ENCODE data around the gene DKKL1.

The DKKL1 gene

GRCh38 chr19:49336482-49337266 lies 27.0 kb upstream of the DKKL1 start:
- peaks cover 90% of the 10 kb centered on the region for H3K4me1 ChIP-seq (ENCODE audit: low read length)
- H4K20me1 ChIP-seq (ENCODE audit: insufficient read depth, low read length): peaks cover 40% of the 10 kb centered on the region
- no peak overlapping the region for H2AFZ ChIP-seq (ENCODE audit: low read depth, low read length)
- H3K36me3 ChIP-seq (replicated peaks; ENCODE audit: low read depth, low read length): peaks cover 59% of the 10 kb centered on the region
- H3K79me2 ChIP-seq (ENCODE audit: low read length): peaks cover 56% of the 10 kb centered on the region
- TF ChIP-seq CTCF (IDR thresholded peaks at IDR 0.05; ENCODE audit: low read depth, low read length) (no peak), EZH2phosphoT487 (IDR thresholded peaks at IDR 0.05; ENCODE audit: low read depth) (no peak)
- H3K9ac ChIP-seq (ENCODE audit: low read length): peak overlapping the region; percentile 99
- H3K4me3 ChIP-seq (ENCODE audit: low read length): peak overlapping the region; percentile 90
- H3K4me2 ChIP-seq (ENCODE audit: low read length): peak overlapping the region; percentile 100
- no peaks in the 10 kb centered on the region for H3K27me3 ChIP-seq (ENCODE audit: low read depth, low read length)
- H3K9me3 ChIP-seq (ENCODE audit: insufficient read depth, low read length): no peaks in the 10 kb centered on the region
- H3K27ac ChIP-seq (ENCODE audit: low read length): peak overlapping the region; percentile 99

- H3K4me3 ChIP-seq (ENCODE audit: low read length): peak overlapping the region; percentile 90
- H3K4me2 ChIP-seq (ENCODE audit: low read length): peak overlapping the region; percentile 100
- no peak overlapping the region for H2AFZ ChIP-seq (ENCODE audit: low read depth, low read length)
Observed at GRCh38 chr19:49337267-49338022, 26.2 kb upstream of the DKKL1 start.

GRCh38 chr19:49338023-49338677 lies 25.5 kb upstream of the DKKL1 start:
- Histone ChIP-seq H2AFZ (ENCODE audit: low read depth, low read length) (no peak overlapping the region), H3K4me3 (ENCODE audit: low read length) (peak overlapping the region; percentile 90), H4K20me1 (ENCODE audit: insufficient read depth, low read length) (peaks cover 42% of the 10 kb centered on the region), H3K9ac (ENCODE audit: low read length) (peak overlapping the region; percentile 99), H3K4me2 (ENCODE audit: low read length) (peak overlapping the region; percentile 100), H3K4me1 (ENCODE audit: low read length) (peaks cover 88% of the 10 kb centered on the region), H3K36me3 (replicated peaks; ENCODE audit: low read depth, low read length) (peaks cover 64% of the 10 kb centered on the region), H3K27me3 (ENCODE audit: low read depth, low read length) (no peaks in the 10 kb centered on the region), H3K9me3 (ENCODE audit: insufficient read depth, low read length) (no peaks in the 10 kb centered on the region), H3K27ac (ENCODE audit: low read length) (peak overlapping the region; percentile 99), H3K79me2 (ENCODE audit: low read length) (peaks cover 46% of the 10 kb centered on the region)
- no peak for TF ChIP-seq EZH2phosphoT487 (IDR thresholded peaks at IDR 0.05; ENCODE audit: low read depth)

More at GRCh38 chr19:49337267-49338022, 26.2 kb upstream of the DKKL1 start:
- Histone ChIP-seq H3K4me1 (ENCODE audit: low read length) (peaks cover 88% of the 10 kb centered on the region), H3K9ac (ENCODE audit: low read length) (peak overlapping the region; percentile 99), H3K9me3 (ENCODE audit: insufficient read depth, low read length) (no peaks in the 10 kb centered on the region), H3K27me3 (ENCODE audit: low read depth, low read length) (no peaks in the 10 kb centered on the region), H3K27ac (ENCODE audit: low read length) (peak overlapping the region; percentile 99), H3K79me2 (ENCODE audit: low read length) (peaks cover 49% of the 10 kb centered on the region), H4K20me1 (ENCODE audit: insufficient read depth, low read length) (peaks cover 40% of the 10 kb centered on the region), H3K36me3 (replicated peaks; ENCODE audit: low read depth, low read length) (peaks cover 60% of the 10 kb centered on the region)
- TF ChIP-seq CTCF (IDR thresholded peaks at IDR 0.05; ENCODE audit: low read depth, low read length) (no peak), EZH2phosphoT487 (IDR thresholded peaks at IDR 0.05; ENCODE audit: low read depth) (no peak)

GRCh38 chr19:49338691-49339300 lies 24.9 kb upstream of the DKKL1 start:
- H3K4me3 ChIP-seq (ENCODE audit: low read length): peak overlapping the region; percentile 90
- peaks cover 46% of the 10 kb centered on the region for H3K79me2 ChIP-seq (ENCODE audit: low read length)
- H3K9me3 ChIP-seq (ENCODE audit: insufficient read depth, low read length): no peaks in the 10 kb centered on the region
- H3K4me1 ChIP-seq (ENCODE audit: low read length): peaks cover 83% of the 10 kb centered on the region
- peaks cover 64% of the 10 kb centered on the region for H3K36me3 ChIP-seq (replicated peaks; ENCODE audit: low read depth, low read length)
- no peak overlapping the region for H2AFZ ChIP-seq (ENCODE audit: low read depth, low read length)
- H3K27ac ChIP-seq (ENCODE audit: low read length): peak overlapping the region; percentile 99
- H4K20me1 ChIP-seq (ENCODE audit: insufficient read depth, low read length): peaks cover 42% of the 10 kb centered on the region
- H3K9ac ChIP-seq (ENCODE audit: low read length): peak overlapping the region; percentile 99
- TF ChIP-seq CTCF (IDR thresholded peaks at IDR 0.05; ENCODE audit: low read depth, low read length) (no peak), EZH2phosphoT487 (IDR thresholded peaks at IDR 0.05; ENCODE audit: low read depth) (no peak)
- H3K4me2 ChIP-seq (ENCODE audit: low read length): peak overlapping the region; percentile 100
- no peaks in the 10 kb centered on the region for H3K27me3 ChIP-seq (ENCODE audit: low read depth, low read length)

All from OCI-LY3 (cell line).